ENCODE results near the gene MACROD2.

DNA sequence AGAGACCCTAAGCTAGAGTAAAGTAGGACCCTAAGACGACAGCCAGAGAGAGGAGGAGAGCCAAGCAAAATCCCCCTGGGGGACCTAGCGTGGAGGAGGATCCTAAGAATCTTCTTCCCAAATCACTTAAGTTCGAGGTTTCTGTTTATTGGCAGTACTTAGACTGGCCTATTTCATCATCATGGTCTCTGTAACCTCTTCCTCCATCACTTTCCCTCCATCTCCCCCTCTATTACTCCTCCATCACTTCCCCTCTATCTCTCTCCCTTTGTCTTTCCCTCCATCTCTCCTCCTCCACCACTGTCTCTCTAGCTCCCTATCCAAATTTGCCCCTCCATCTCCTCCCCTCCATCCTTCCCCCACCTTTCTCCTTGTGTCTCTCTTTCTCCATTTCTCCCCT, 1175.7 kb downstream of the MACROD2 start:
- TF ChIP-seq, protein P1, sequence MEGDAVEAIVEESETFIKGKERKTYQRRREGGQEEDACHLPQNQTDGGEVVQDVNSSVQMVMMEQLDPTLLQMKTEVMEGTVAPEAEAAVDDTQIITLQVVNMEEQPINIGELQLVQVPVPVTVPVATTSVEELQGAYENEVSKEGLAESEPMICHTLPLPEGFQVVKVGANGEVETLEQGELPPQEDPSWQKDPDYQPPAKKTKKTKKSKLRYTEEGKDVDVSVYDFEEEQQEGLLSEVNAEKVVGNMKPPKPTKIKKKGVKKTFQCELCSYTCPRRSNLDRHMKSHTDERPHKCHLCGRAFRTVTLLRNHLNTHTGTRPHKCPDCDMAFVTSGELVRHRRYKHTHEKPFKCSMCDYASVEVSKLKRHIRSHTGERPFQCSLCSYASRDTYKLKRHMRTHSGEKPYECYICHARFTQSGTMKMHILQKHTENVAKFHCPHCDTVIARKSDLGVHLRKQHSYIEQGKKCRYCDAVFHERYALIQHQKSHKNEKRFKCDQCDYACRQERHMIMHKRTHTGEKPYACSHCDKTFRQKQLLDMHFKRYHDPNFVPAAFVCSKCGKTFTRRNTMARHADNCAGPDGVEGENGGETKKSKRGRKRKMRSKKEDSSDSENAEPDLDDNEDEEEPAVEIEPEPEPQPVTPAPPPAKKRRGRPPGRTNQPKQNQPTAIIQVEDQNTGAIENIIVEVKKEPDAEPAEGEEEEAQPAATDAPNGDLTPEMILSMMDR (IDR thresholded peaks at IDR 0.05) = no peak
- no peak for TF ChIP-seq ZFX (IDR thresholded peaks at IDR 0.05; ENCODE audit: borderline replicate concordance)
